ENCODE measurements around the gene TYW1B.

GRCh38 chr7:72706521-72706920 lies 121.5 kb downstream of the TYW1B start:
- TF ChIP-seq POLR2AphosphoS5 (IDR thresholded peaks at IDR 0.05; ENCODE audit: low read depth) (no peak), CTCF (IDR thresholded peaks at IDR 0.05; ENCODE audit: insufficient read depth, low read length) (no peak), REST (IDR thresholded peaks at IDR 0.05; ENCODE audit: insufficient replicate concordance, low read depth) (no peak)

All from HL-60 (cell line).